ENCODE measurements around the gene SASH1. TPM values are rescaled to one million over a fixed set of nuclear protein-coding genes. Genes with fewer than 3 reads are reported as not detected.
A peak's percentile ranks its signal among the peaks of the same experiment; 100 is the strongest.
"Not testable (repeated sequence)": the region's sequence is repeated elsewhere in the genome, so short reads cannot be mapped to it uniquely, and the experiment has no call there.

Gene SASH1
- total RNA-seq, 6 donors from 2014 or later, result 59.3 to 131 (median 79.2) TPM

DNA sequence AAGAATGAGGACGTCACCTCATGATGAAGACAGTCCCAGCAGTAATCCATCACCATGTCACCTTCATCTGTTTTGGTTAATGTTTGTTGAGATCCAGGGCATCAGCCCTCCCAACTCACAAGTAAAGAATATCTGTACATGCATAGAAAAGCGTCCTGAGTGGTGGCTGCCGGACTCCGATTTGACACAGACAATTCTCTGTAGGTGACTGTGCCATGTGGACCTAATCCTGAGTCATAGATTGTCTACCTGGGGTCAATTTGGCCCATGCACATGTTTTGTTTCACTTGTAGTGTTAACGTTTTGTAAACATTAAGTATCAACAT lies 235.8 kb downstream of the SASH1 start:
- TF ChIP-seq EP300 (IDR thresholded peaks at IDR 0.05) (no peak), POLR2A (IDR thresholded peaks at IDR 0.05) (no peak), POLR2AphosphoS5 (IDR thresholded peaks at IDR 0.05) (no peak)
- TF ChIP-seq, protein P1, sequence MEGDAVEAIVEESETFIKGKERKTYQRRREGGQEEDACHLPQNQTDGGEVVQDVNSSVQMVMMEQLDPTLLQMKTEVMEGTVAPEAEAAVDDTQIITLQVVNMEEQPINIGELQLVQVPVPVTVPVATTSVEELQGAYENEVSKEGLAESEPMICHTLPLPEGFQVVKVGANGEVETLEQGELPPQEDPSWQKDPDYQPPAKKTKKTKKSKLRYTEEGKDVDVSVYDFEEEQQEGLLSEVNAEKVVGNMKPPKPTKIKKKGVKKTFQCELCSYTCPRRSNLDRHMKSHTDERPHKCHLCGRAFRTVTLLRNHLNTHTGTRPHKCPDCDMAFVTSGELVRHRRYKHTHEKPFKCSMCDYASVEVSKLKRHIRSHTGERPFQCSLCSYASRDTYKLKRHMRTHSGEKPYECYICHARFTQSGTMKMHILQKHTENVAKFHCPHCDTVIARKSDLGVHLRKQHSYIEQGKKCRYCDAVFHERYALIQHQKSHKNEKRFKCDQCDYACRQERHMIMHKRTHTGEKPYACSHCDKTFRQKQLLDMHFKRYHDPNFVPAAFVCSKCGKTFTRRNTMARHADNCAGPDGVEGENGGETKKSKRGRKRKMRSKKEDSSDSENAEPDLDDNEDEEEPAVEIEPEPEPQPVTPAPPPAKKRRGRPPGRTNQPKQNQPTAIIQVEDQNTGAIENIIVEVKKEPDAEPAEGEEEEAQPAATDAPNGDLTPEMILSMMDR (IDR thresholded peaks at IDR 0.05), result peak in 1 of 6 experiments; percentile 5
- DNase-seq (no peak), ATAC-seq (ENCODE audit: low FRiP score in 2 of 2) (peak in 1 of 2 donors; percentile 24)
- no peaks in the 10 kb centered on the region for H3K27me3 ChIP-seq
- H3K9me3 ChIP-seq, result peaks cover 0 to 3% (median 0%) of the 10 kb centered on the region in 4 donors
- no peak overlapping the region for H3K4me3 ChIP-seq
- no peaks in the 10 kb centered on the region for H3K36me3 ChIP-seq
- H3K27ac ChIP-seq, result no peak overlapping the region
- WGBS, 2 donors, result 65 to 71% methylated on average over 5 of the region's 5 CpGs
- no peaks in the 10 kb centered on the region for H3K4me1 ChIP-seq

DNA sequence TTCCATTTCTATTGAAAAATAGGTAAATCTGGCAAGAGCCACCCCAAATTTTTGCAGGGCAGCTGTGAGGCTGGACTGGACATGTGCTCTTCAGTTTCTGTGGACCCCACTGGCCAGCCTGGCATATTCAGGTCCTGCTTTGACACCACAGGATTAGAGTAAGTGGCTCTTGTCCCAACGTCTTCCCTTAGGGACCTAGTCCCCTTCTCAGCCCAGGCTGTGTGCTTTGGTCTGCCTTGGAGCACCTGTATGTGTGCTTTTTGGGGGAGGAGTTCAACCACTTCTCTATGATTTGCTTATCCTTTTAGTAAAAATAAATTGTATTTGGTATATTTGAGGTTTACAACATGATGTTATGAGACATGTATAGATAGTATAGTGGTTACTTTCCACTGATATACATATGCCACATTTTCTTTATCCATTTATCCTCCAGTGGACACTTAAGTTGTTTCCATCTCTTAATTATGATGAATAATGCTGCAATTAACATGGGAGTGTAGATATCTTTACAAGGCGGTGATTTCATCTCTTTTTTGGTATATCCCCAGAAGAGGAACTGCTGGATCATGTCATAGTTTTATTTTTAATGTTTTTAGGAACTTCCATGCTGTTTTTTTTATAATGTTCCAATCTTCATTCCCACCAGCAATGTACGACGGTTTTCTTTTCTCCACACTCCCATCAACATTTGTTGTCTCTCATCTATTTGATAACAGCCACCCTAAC lies 236.4 kb downstream of the SASH1 start:
- Histone ChIP-seq H3K27me3 (no peaks in the 10 kb centered on the region), H3K4me1 (no peaks in the 10 kb centered on the region), H3K4me3 (no peak overlapping the region), H3K9me3 (peaks cover 0 to 3% (median 0%) of the 10 kb centered on the region in 4 donors), H3K36me3 (no peaks in the 10 kb centered on the region), H3K27ac (no peak overlapping the region)
- ATAC-seq (ENCODE audit: low FRiP score in 2 of 2) (no peak), DNase-seq (no peak)
- TF ChIP-seq POLR2A (IDR thresholded peaks at IDR 0.05) (no peak), EP300 (IDR thresholded peaks at IDR 0.05) (no peak), POLR2AphosphoS5 (IDR thresholded peaks at IDR 0.05) (no peak)
- TF ChIP-seq, protein P1 (IDR thresholded peaks at IDR 0.05), result no peak
- 48 to 71% methylated on average over 4 of the region's 4 CpGs for WGBS, 2 donors

DNA sequence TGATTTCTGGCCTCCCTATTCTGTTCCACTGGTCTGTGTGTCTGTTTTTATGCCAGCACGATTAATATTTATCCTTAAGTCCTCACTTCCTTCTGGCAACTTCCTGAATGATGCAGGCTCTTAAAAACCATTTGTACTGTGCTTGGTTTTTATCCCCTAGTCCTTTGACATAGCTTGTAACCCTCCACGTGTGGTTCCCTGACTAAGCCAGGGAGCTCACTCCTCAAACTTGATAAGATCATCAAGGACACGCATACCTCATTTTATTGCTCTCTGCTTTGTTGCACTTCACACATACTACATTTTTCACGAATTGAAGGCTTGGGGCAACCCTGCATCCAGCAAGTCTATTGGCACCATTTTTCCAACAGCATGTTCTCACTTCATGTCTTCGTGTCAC lies 237.8 kb downstream of the SASH1 start:
- H3K4me3 ChIP-seq, result no peak overlapping the region
- ATAC-seq (ENCODE audit: low FRiP score in 2 of 2), result no peak
- no peaks in the 10 kb centered on the region for H3K27me3 ChIP-seq
- H3K9me3 ChIP-seq, result peaks cover 0 to 3% (median 0%) of the 10 kb centered on the region in 4 donors
- TF ChIP-seq POLR2A (IDR thresholded peaks at IDR 0.05), result no peak
- no peak for TF ChIP-seq POLR2AphosphoS5 (IDR thresholded peaks at IDR 0.05)
- TF ChIP-seq EP300 (IDR thresholded peaks at IDR 0.05), result no peak
- TF ChIP-seq, protein P1 (IDR thresholded peaks at IDR 0.05), result no peak
- no peak for DNase-seq
- H3K4me1 ChIP-seq, result no peaks in the 10 kb centered on the region
- no peaks in the 10 kb centered on the region for H3K36me3 ChIP-seq
- WGBS, 2 donors, result 45 to 47% methylated on average over 5 of the region's 5 CpGs
- no peak overlapping the region for H3K27ac ChIP-seq

DNA sequence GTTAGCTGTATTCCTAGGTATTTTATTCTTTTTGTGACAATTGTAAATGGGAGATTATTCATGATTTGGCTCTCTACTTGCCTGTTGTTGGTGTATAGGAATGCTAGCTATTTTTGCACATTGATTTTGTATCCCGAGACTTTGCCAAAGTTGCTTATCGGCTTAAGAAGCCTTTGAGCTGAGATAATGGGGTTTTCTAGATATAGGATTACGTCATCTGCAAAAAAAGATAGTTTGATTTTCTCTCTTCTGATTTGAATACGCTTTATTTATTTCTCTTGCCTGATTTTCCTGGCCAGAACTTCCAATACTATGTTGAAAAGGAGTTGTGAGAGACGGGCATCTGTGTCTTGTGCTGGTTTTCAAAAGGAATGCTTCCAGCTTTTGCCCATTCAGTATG lies 241.0 kb downstream of the SASH1 start:
- H3K4me3 ChIP-seq, result no peak overlapping the region
- 89 to 90% methylated on average over 5 of the region's 5 CpGs for WGBS, 2 donors
- no peaks in the 10 kb centered on the region for H3K4me1 ChIP-seq
- TF ChIP-seq POLR2A (IDR thresholded peaks at IDR 0.05) (no peak), EP300 (IDR thresholded peaks at IDR 0.05) (no peak), POLR2AphosphoS5 (IDR thresholded peaks at IDR 0.05) (no peak)
- TF ChIP-seq, protein P1 (IDR thresholded peaks at IDR 0.05), result no peak
- ATAC-seq (ENCODE audit: low FRiP score in 2 of 2) (no peak), DNase-seq (no peak)
- no peaks in the 10 kb centered on the region for H3K27me3 ChIP-seq
- H3K9me3 ChIP-seq, result peaks cover 0 to 3% (median 0%) of the 10 kb centered on the region in 4 donors
- no peak overlapping the region for H3K27ac ChIP-seq
- no peaks in the 10 kb centered on the region for H3K36me3 ChIP-seq

DNA sequence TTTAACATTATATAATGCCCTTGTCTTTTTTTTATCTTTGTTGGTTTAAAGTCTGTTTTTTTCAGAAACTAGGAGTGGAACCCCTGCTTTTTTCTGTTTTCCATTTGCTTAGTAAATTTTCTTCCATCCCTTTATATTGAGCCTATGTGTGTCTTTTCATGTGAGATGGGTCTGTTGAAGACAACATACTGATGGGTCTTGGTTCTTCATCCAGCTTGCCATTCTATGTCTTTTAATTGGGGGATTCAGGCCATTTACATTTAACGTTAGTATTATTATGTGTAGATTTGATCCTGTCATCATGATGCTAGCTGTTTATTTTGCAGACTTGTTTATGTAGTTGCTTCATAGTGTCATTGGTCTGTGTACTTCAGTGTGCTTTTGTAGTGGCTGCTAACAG lies 243.0 kb downstream of the SASH1 start:
- H3K9me3 ChIP-seq; H3K36me3 ChIP-seq; H3K4me1 ChIP-seq; DNase-seq; H3K27ac ChIP-seq; ATAC-seq (ENCODE audit: low FRiP score in 2 of 2); H3K4me3 ChIP-seq; H3K27me3 ChIP-seq: not testable (repeated sequence)
- 84 to 97% methylated on average over 1 of the region's 1 CpG for WGBS, 2 donors
